ENCODE measurements around the gene SH3PXD2A.

DNA sequence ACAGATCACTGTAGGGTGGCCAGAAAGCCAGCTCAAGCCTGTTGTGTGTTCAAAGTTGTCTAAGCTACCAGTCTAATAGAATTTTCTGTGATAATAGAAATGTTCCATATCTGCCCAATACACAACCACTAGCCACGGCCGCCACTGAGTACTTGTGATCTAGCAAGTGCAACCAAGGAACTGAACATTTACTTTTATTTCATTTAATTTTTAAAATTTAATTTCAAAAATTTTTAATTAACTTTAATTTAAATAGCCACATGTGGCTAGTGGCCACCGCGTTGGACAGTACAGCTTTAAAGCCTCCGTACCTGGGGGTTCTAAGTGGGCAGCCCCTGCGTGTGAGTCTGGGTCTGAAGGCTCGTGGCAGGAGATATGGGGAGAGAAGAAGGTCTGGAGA is 60.4 kb downstream of the SH3PXD2A start:
- TF ChIP-seq, protein P1, sequence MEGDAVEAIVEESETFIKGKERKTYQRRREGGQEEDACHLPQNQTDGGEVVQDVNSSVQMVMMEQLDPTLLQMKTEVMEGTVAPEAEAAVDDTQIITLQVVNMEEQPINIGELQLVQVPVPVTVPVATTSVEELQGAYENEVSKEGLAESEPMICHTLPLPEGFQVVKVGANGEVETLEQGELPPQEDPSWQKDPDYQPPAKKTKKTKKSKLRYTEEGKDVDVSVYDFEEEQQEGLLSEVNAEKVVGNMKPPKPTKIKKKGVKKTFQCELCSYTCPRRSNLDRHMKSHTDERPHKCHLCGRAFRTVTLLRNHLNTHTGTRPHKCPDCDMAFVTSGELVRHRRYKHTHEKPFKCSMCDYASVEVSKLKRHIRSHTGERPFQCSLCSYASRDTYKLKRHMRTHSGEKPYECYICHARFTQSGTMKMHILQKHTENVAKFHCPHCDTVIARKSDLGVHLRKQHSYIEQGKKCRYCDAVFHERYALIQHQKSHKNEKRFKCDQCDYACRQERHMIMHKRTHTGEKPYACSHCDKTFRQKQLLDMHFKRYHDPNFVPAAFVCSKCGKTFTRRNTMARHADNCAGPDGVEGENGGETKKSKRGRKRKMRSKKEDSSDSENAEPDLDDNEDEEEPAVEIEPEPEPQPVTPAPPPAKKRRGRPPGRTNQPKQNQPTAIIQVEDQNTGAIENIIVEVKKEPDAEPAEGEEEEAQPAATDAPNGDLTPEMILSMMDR (conservative IDR thresholded peaks at IDR 0.05), result no peak
- no peak for TF ChIP-seq ZFX (IDR thresholded peaks at IDR 0.05)

Data from C4-2B (cell line).